ENCODE results near the gene CGGBP1.

Gene CGGBP1

GRCh38 chr3:88058581-88059379 is at the start of gene CGGBP1, which contains the start of gene ZNF654:
Gene CGGBP1, minus strand, starts transcription at chr3:88059005. Its CDS starts 3,029 bp downstream, at chr3:88055976.
Gene ZNF654, plus strand, starts transcription at chr3:88059255. Its CDS starts 65 bp downstream, at chr3:88059320.
- peak within 1 kb of the TSS; percentile 69 for H2AFZ ChIP-seq (ENCODE audit: low read depth, low read length, severe bottlenecking)
- peaks cover 36% of the 10 kb centered on the region for H3K36me3 ChIP-seq (ENCODE audit: low read length)
- H3K4me2 ChIP-seq (ENCODE audit: low read depth, low read length, poor library complexity, severe bottlenecking): peak within 1 kb of the TSS; percentile 88
- peaks cover 73% of the 10 kb centered on the region for H3K79me2 ChIP-seq (ENCODE audit: insufficient read depth, low read length)
- peaks cover 8% of the 10 kb centered on the region; the same call in 1 of the 2 replicates for H3F3A ChIP-seq (ENCODE audit: insufficient read depth)
- no peaks in the 10 kb centered on the region for H3K9me2 ChIP-seq (replicated peaks; ENCODE audit: insufficient read depth, low read length)
- H3K27me3 ChIP-seq (ENCODE audit: low read length): no peaks in the 10 kb centered on the region
- no peak for TF ChIP-seq EZH2phosphoT487 (conservative IDR thresholded peaks at IDR 0.05; ENCODE audit: low read length)
- no peak for TF ChIP-seq CTCF (IDR thresholded peaks at IDR 0.05; ENCODE audit: insufficient read depth, low read length, poor library complexity, severe bottlenecking)
- no peaks in the 10 kb centered on the region for H3K9me3 ChIP-seq (ENCODE audit: insufficient read depth, low read length)
- H3K4me3 ChIP-seq (ENCODE audit: insufficient read depth, low read length, poor library complexity, severe bottlenecking): peak within 1 kb of the TSS; percentile 79
- H4K20me1 ChIP-seq (ENCODE audit: low read depth, low read length): peaks cover 31% of the 10 kb centered on the region
- peak within 1 kb of the TSS; percentile 97 for H3K9ac ChIP-seq (ENCODE audit: low read length)
- peak within 1 kb of the TSS; percentile 74 for H3K27ac ChIP-seq (ENCODE audit: low read depth, low read length)

- Histone ChIP-seq H3K4me2 (ENCODE audit: low read depth, low read length, poor library complexity, severe bottlenecking) (no peak overlapping the region), H3K79me2 (ENCODE audit: insufficient read depth, low read length) (peaks cover 25% of the 10 kb centered on the region; the same call in 1 of the 2 replicates), H3F3A (ENCODE audit: insufficient read depth) (peaks cover 5% of the 10 kb centered on the region; the same call in 1 of the 2 replicates), H3K36me3 (ENCODE audit: low read length) (peaks cover 4% of the 10 kb centered on the region; the same call in 1 of the 2 replicates), H3K9me3 (ENCODE audit: insufficient read depth, low read length) (no peaks in the 10 kb centered on the region), H3K27me3 (ENCODE audit: low read length) (no peaks in the 10 kb centered on the region), H4K20me1 (ENCODE audit: low read depth, low read length) (0 out of 2 replicates have a peak, but pooled peaks cover 5% of the 10 kb centered on the region), H3K27ac (ENCODE audit: low read depth, low read length) (no peak overlapping the region), H3K9ac (ENCODE audit: low read length) (no peak overlapping the region), H2AFZ (ENCODE audit: low read depth, low read length, severe bottlenecking) (no peak overlapping the region), H3K9me2 (replicated peaks; ENCODE audit: insufficient read depth, low read length) (no peaks in the 10 kb centered on the region), H3K4me3 (ENCODE audit: insufficient read depth, low read length, poor library complexity, severe bottlenecking) (no peak overlapping the region)
- TF ChIP-seq CTCF (IDR thresholded peaks at IDR 0.05; ENCODE audit: insufficient read depth, low read length, poor library complexity, severe bottlenecking) (no peak), EZH2phosphoT487 (conservative IDR thresholded peaks at IDR 0.05; ENCODE audit: low read length) (no peak)
These were observed 46.5 kb upstream of the CGGBP1 start for GRCh38 chr3:88105325-88105724.

GRCh38 chr3:88101142-88101541 is 42.3 kb upstream of the CGGBP1 start:
- Histone ChIP-seq H3K4me2 (ENCODE audit: low read depth, low read length, poor library complexity, severe bottlenecking) (no peak overlapping the region), H3K27ac (ENCODE audit: low read depth, low read length) (no peak overlapping the region), H3K27me3 (ENCODE audit: low read length) (no peaks in the 10 kb centered on the region), H3K79me2 (ENCODE audit: insufficient read depth, low read length) (peaks cover 10% of the 10 kb centered on the region; the same call in 1 of the 2 replicates), H3F3A (ENCODE audit: insufficient read depth) (peaks cover 5% of the 10 kb centered on the region; the same call in 1 of the 2 replicates), H2AFZ (ENCODE audit: low read depth, low read length, severe bottlenecking) (no peak overlapping the region), H3K36me3 (ENCODE audit: low read length) (peaks cover 8% of the 10 kb centered on the region), H3K9me2 (replicated peaks; ENCODE audit: insufficient read depth, low read length) (no peaks in the 10 kb centered on the region), H3K9me3 (ENCODE audit: insufficient read depth, low read length) (no peaks in the 10 kb centered on the region), H3K4me3 (ENCODE audit: insufficient read depth, low read length, poor library complexity, severe bottlenecking) (no peak overlapping the region), H3K9ac (ENCODE audit: low read length) (no peak overlapping the region), H4K20me1 (ENCODE audit: low read depth, low read length) (no peaks in the 10 kb centered on the region)
- TF ChIP-seq EZH2phosphoT487 (conservative IDR thresholded peaks at IDR 0.05; ENCODE audit: low read length) (no peak), CTCF (IDR thresholded peaks at IDR 0.05; ENCODE audit: insufficient read depth, low read length, poor library complexity, severe bottlenecking) (no peak)

All from SU-DHL-6 (cell line).